Measurements from ENCODE around the gene KCNK3. TPM values are rescaled to one million over a fixed set of nuclear protein-coding genes. Genes with fewer than 3 reads are reported as not detected.
A peak's percentile ranks its signal among the peaks of the same experiment; 100 is the strongest.

KCNK3 gene
- total RNA-seq, 1 donor from 2014 or later, result 21.7 TPM

DNA sequence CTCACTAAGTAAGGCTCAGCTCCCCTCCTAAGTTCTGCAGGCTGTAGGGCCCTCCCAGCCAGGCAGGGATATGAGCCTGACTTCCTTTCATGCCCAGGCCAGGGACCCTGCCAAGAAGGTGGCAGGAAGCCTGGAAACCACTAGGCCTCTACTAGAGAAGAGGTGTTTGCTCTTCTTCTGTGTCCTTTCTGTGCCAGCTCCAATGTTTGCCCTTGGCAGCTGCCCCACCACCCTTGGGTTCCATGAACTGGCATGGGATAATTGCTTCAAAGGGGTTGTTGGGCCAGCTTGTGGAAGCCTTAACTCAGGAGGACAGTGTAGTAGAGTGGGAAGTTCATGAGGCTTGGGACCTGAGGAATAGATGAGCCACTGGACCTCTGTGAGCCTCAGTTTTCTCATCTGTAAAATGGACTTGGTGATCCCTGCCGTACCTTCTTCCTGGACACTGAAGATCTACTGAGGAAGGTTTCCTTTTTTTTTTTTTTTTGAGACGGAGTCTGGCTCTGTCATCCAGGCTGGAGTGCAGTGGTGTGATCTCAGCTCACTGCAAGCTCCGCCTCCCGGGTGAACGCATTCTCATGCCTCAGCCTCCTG is 75.5 kb downstream of the KCNK3 start:
- no peak for DNase-seq
- Mint-ChIP-seq H3K27ac (ENCODE audit: unreplicated experiment) (no peak overlapping the region), H3K27me3 (ENCODE audit: unreplicated experiment) (peaks cover 8% of the 10 kb centered on the region), H3K36me3 (ENCODE audit: unreplicated experiment) (no peaks in the 10 kb centered on the region), H3K4me3 (ENCODE audit: unreplicated experiment) (no peak overlapping the region), H3K4me1 (ENCODE audit: low read depth, unreplicated experiment) (peaks cover 22% of the 10 kb centered on the region), H3K9me3 (ENCODE audit: unreplicated experiment) (no peaks in the 10 kb centered on the region)
- TF ChIP-seq, protein P1, sequence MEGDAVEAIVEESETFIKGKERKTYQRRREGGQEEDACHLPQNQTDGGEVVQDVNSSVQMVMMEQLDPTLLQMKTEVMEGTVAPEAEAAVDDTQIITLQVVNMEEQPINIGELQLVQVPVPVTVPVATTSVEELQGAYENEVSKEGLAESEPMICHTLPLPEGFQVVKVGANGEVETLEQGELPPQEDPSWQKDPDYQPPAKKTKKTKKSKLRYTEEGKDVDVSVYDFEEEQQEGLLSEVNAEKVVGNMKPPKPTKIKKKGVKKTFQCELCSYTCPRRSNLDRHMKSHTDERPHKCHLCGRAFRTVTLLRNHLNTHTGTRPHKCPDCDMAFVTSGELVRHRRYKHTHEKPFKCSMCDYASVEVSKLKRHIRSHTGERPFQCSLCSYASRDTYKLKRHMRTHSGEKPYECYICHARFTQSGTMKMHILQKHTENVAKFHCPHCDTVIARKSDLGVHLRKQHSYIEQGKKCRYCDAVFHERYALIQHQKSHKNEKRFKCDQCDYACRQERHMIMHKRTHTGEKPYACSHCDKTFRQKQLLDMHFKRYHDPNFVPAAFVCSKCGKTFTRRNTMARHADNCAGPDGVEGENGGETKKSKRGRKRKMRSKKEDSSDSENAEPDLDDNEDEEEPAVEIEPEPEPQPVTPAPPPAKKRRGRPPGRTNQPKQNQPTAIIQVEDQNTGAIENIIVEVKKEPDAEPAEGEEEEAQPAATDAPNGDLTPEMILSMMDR (IDR thresholded peaks at IDR 0.05; ENCODE audit: partially characterized antibody, unreplicated experiment), result no peak

DNA sequence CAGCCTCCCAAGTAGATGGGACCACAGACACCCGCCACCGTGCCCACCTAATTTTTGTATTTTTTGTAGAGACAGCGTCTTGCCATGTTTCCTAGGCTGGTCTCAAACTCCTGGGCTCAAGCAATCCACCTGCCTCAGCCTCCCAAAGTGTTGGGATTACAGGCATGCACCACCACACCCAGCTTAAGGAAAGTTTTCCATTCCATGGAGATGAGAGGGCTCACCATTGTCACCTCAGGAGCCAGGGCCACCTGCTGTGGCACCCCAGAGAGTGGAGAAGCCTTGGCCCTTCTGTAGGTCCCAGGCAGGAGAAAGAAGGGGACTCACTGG is 76.2 kb downstream of the KCNK3 start:
- H3K4me3 Mint-ChIP-seq (ENCODE audit: unreplicated experiment), result no peak overlapping the region

DNA sequence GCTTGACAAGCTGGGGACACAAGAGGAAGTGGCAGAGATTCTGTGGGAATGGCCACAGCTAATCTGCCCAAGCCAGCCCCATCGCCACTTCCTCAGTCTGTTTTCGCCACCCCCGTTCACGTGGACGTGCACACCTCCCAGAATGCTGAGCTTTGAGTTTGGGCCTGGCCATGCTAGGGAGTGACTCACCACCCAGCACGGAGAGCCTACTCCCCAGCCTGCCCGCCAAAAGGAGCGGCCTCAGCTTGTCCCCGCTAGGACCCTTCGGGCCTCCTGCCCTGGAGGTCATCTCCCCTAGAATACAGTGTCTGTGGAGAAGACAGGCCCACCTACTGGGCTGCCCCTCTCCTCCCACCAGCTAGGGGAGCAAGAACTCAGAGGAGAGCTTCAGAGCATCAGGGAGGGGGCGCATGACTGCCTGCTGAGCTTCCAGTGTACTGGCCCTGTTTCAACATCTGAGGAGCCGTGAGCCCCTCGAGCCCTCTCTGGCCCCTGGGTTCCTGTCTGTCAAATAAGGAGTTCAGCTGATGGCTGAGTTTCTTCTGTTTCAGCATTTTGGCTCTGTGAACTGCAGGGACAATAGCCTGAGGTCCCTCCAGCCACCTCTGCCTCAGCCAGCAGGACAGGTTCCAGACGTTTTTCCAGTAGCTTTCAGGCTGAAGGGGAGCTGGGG is 76.7 kb downstream of the KCNK3 start:
- Mint-ChIP-seq H3K4me3 (ENCODE audit: unreplicated experiment) (no peak overlapping the region), H3K4me1 (ENCODE audit: low read depth, unreplicated experiment) (peaks cover 22% of the 10 kb centered on the region), H3K36me3 (ENCODE audit: unreplicated experiment) (no peaks in the 10 kb centered on the region), H3K27ac (ENCODE audit: unreplicated experiment) (no peak overlapping the region), H3K9me3 (ENCODE audit: unreplicated experiment) (no peaks in the 10 kb centered on the region), H3K27me3 (ENCODE audit: unreplicated experiment) (peaks cover 8% of the 10 kb centered on the region)
- TF ChIP-seq, protein P1 (IDR thresholded peaks at IDR 0.05; ENCODE audit: partially characterized antibody, unreplicated experiment), result no peak
- no peak for DNase-seq

More for the DNA sequence above, 76.2 kb downstream of the KCNK3 start:
- Mint-ChIP-seq H3K4me1 (ENCODE audit: low read depth, unreplicated experiment) (peaks cover 22% of the 10 kb centered on the region), H3K27me3 (ENCODE audit: unreplicated experiment) (peaks cover 8% of the 10 kb centered on the region), H3K27ac (ENCODE audit: unreplicated experiment) (no peak overlapping the region), H3K36me3 (ENCODE audit: unreplicated experiment) (no peaks in the 10 kb centered on the region), H3K9me3 (ENCODE audit: unreplicated experiment) (no peaks in the 10 kb centered on the region)
- TF ChIP-seq, protein P1 (IDR thresholded peaks at IDR 0.05; ENCODE audit: partially characterized antibody, unreplicated experiment), result no peak
- DNase-seq, result no peak

DNA sequence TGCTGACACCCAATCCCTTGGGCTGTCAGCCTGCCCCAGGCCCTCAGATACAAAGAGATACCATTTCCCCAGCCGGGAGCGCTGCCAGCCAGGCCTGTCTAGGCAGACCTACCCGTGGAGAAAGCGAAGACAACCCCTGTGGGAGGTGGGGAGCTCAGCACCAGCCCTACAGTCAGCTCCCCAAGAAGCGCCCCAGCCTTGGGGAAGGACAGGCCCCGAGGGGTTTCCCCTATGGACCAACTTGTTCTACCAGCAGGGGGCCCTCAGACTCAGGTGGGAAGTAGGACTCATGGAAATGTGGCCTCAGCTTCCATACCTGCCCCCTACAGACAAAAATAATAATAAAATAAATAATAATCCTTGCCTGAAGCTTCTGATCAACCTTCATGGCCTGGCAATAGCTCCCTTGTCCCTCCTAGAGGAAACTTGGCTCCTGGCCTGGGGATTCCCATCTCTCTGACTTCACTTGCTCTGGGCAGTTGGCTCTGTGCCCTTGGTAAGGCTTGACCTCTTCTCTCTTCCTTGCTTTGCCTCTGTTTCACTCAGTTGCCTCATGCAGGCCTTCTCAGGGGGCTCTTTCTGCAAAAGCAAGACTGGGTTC is 78.6 kb downstream of the KCNK3 start:
- H3K4me3 Mint-ChIP-seq (ENCODE audit: unreplicated experiment), result no peak overlapping the region
- H3K9me3 Mint-ChIP-seq (ENCODE audit: unreplicated experiment), result no peaks in the 10 kb centered on the region

More for the DNA sequence above, 78.6 kb downstream of the KCNK3 start:
- peaks cover 12% of the 10 kb centered on the region for H3K4me1 Mint-ChIP-seq (ENCODE audit: low read depth, unreplicated experiment)
- H3K27me3 Mint-ChIP-seq (ENCODE audit: unreplicated experiment), result peaks cover 5% of the 10 kb centered on the region
- no peaks in the 10 kb centered on the region for H3K36me3 Mint-ChIP-seq (ENCODE audit: unreplicated experiment)
- DNase-seq, result no peak
- TF ChIP-seq, protein P1 (IDR thresholded peaks at IDR 0.05; ENCODE audit: partially characterized antibody, unreplicated experiment), result peak; percentile 34
- no peak overlapping the region for H3K27ac Mint-ChIP-seq (ENCODE audit: unreplicated experiment)
